ENCODE data around the gene SIX3.

Gene SIX3

GRCh38 chr2:44944102-44944951, 2.8 kb downstream of the SIX3 start:
- DNase-seq, result no peak

DNA sequence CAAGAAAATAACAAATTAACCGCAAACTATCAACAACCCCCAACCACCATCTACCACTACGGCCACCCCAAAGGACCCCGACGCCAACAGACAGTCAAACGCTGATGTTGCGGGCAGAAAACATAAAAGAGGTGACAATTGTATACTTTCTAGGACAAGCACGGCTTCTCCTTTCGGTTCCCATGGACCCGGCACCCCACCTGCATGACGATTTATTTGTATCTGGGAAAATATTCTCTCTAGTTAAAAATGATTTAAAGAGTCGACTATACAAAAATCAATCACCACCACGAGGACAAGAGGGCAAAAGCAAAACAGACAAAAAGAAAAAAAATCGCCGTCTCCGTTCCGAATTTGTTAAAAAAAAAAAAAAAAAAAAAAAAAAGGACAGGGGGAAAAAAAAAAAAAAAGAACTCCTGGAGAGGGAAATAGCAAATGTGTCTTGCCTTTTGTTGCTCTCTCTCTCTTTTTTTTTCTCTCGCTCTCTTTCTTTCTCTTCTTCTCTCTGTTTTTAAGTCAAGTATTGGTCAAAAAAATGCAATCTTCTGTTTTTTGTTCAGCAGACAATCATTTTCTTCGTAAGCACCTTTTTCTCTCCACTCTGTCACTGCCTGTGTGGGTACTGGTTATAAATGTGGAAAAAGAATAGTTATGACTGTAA, 3.6 kb downstream of the SIX3 start:
- DNase-seq, result no peak

GRCh38 chr2:44945676-44946371, 4.3 kb downstream of the SIX3 start:
- no peak for DNase-seq

DNA sequence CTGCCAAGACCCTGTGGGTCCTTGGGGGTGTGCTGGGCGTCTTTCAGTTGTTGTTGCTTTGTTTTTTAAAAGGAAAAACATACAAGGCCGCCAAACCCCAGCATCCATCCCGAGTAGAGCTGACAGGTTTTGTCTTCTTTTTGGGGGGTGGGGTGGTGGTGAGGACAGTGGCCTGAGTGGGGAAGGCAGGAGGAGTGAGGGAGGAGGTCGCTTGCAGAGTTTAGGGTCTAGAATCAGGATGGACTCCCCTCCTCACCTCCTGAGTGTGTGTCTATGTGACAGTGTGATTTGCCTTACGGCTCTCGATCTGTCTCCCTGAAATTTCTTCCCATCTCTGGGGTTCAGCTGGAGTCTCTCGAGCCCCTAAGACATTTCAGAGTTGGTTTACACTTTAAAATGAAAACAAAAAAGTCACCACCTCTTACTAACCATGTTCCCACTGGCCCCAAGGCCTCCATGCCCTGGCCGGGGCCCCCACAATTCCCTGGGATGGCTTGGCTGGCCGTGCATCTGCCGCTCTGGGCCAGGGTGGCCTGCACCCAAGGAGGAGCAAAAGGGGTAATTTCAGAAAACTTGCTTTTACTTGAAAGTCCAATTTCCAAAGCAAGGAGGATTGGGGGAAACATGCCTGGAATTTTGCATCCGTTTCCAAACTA, 5.0 kb downstream of the SIX3 start:
- DNase-seq, result no peak

GRCh38 chr2:44947028-44947375, 5.5 kb downstream of the SIX3 start:
- DNase-seq, result no peak

GRCh38 chr2:44948565-44949328, 7.2 kb downstream of the SIX3 start:
- DNase-seq, result no peak

GRCh38 chr2:44949329-44950151, 8.0 kb downstream of the SIX3 start:
- no peak for DNase-seq

DNA sequence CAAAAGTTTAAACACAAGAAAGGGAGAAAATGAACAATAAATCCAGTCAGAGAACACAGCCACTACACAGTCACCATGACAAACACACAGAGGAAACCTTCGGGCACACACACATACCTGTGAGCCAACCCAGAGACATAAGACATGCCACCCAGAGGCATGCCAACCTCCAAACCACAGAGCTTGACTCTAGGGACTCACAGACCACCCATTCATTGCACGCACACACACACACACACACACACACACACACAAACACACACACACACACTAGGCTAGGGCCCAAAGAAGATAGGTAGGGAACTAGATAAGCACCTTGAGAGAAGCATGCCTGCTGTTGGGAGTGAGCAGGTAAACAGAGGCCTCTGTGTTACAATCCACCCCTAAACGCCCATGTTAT, 9.1 kb downstream of the SIX3 start:
- no peak for DNase-seq

DNA sequence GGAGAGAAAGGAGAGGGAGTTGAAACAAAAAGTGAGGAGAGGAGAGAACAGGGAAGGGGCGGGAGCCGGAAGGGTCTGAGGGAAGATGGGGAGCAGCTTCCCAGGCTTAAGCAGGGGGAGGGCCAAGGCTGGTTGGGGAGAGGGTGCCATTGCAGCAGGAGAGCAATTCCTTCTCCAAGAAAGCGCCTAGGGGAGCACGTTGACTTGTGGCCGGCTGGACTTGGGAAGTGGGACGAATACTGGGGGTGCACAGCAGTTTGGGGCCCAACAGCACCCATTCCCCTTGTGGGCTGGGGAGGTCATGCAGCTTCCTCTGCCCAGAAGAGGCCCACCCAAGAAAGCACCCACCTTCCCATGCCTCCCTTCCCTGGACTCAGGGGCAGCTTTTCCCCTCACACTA, 9.6 kb downstream of the SIX3 start:
- DNase-seq, result no peak

GRCh38 chr2:44951714-44952113, 10.2 kb downstream of the SIX3 start:
- no peak for DNase-seq

GRCh38 chr2:44952143-44952805, 10.8 kb downstream of the SIX3 start:
- DNase-seq, result no peak

DNA sequence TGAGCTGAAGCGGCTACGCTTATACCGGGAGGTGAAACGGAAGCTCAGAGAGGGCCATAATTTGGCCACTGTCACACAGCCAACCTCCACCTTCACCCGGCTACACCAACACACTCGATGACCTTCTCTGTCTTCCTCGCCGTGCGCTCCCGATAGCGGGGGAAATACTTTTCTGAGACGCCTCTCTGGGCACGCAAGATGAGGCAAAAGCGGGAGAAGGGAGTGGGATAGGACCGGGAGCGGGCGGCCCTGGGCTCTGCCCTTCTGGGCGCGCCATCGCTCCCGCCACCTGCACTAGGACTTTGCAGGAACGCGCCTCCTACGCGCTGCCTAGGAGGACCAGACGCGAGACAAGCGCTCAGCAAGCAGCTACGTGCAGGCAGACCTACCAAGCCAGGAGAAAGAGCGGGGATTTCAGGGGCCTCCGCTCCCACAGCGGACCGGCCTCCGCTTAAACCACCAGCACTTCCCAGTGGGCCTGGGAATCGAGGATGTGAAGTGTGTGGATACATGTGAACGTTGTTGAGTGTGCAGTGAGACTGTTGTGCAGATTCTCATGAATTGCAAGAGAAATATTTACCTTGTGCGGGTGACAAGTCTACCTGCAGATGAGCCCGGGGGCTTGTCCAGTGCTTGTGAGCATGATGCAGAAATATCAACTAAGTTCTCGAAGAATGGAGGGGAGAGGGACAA, 11.4 kb downstream of the SIX3 start:
- DNase-seq, result no peak

DNA sequence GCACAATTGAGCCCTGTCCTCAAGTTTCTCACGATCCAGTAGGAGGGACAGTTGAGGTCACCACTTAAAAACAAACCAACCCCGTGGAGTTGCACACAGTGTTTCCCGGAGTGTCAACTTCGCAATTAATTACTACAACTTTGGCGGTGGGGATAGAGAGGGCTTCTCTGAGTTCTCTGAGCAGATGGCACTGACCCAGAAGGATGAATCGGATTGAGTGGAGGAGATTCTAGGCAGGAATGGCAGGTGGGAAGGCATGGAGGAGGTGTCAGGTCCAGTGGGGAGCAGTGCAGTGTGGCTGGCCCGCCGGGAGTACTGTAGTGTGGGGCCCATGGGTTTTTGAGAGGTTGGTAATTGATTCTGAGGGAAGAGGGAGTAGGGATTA, 12.0 kb downstream of the SIX3 start:
- no peak for DNase-seq

DNA sequence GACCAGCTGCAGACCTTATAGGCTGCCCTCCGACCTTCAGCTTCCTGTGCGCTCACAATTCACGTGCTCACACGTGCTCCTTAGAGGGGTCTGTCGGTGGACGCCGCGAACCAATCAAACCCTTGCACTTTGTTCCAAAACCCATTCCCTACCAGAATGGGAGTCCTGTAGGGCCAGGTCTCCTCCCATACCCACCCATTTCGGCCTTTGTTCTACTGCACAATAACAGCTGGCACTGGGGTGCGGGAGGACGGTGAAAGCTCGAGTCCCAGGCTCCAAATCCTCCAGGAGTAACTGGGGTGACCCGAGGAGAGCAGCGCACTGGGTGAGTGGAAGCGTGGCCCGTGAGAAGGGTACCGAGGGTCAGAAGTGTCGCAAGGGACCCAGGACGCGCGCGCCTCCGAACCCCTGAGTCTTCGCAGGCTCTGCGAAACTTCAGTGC, 13.0 kb downstream of the SIX3 start:
- DNase-seq, result no peak

- DNase-seq, result no peak
Observed at GRCh38 chr2:44954889-44955592, 13.5 kb downstream of the SIX3 start.

DNA sequence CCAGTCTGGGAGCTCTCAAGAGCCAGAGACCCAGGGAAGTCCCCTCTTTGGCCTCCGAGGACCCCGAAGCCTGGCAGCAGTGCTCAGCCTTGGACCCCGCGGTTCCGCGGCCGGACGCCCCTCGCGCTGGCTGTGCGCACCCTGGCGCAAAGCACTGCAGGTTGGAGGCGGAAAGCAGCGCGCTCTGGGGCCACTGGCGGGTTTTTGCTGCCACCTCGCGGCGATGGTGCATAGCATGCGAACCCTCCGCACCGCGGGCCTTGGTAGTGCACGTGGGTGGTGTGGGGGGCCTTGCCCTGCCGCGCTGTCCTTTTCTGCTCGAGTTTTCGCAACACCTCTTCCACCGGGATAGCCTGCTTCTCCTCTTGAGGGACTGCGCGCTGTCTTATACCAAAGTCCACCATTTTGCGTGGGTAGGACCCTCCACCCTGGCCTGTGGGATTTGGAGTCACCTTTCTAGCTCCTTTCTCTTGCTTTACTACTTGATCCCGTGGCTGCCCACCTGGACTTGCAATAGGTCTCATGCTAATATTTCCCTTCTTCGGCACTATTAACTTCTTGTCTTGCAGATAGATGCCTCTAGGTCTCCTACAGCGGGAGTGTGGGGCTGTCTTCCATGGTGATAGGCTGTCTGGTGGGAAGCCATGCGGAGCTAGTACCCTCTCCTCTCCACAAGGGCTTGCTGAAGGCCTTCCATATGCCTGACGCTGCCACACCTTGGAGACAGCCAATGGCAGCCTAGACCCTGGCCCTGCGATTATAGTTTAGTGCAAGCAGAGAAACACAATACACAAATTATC, 14.3 kb downstream of the SIX3 start:
- peak; percentile 67 for DNase-seq

- no peak for DNase-seq
Observed at GRCh38 chr2:44956843-44957242, 15.3 kb downstream of the SIX3 start.

DNA sequence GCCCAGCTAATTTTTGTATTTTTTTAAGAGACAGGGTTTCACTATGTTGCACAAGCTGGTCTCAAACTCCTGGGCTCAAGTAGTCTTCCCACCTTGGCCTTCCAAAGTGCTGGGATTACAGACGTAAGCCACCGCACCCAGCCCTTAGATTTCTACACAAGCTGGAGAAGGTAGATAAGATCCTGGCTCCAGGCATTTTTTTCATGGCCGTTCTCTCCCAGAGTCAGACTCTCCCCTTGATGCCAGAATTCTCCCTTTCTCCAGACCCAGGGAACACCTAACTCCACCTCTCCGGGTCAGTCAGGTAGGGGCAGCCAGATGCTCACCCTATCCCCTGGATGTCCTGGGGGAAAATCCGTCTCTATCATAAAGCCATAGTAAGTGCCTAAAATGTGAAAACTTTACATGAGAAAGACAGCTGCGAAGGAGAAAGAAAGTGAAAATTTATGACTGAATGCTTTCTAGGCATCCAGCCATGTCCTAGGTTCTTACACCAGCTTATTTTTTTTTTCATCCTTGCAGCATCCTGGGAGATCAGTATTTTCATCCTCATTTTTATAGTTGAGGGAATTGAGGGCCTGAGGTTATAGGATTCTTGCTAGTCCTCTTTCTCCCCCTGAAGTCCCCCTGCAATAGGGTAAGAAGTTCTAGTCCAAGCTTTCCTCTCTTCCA, 16.3 kb downstream of the SIX3 start:
- no peak for DNase-seq

All from NCI-H2227 treated with DMSO at 0.1 percent for 48 hours (cell line).